GM21529 (cell line): ENCODE measurements around the gene DLGAP5.

Source experiments
- ATAC-seq: cut with Tn5 transposase; IDR thresholded peaks from one replicate; pipeline ENCODE4 v1.9.1; 2021; ENCODE audit not compliant: unreplicated experiment

The DLGAP5 gene

DNA sequence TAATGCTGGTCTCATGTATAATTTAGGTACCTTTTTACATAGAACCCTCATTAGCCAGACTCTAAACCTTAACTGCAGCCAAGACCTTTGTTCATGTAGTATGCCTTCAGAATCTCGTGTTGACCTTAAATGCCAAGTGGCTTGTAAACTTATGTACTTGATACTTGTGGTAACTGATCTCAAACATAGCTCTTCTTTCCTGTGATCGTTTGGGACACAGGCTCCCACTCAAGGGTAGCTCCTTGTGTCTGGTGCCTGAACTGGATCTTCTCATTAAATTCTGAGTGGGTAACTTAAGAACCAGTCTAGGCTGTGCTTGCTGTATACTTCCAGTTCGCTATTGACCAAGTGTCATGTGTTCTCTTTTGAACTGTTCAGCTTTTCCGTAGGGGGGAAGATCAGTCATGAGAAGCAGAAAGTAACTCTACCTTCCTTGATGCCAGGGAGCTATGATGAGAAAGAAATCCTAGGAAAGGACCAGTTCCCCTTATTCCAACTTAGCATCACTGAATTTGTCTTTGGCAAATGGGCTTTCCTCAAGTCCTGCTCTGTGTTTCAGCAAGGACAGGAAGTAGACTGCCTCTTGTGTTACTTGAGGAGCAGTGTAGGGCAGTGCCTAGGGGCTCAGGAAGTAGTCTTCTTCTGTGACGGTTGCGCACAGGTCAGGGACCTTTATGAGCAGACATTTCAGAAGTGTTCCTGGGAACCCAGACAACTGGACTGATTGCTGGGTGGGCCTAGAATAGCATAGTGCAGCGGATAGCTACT lies 59.8 kb downstream of the DLGAP5 start:
- ATAC-seq: no peak

- ATAC-seq: no peak
These were observed 61.2 kb downstream of the DLGAP5 start for GRCh38 chr14:55130196-55130550.

GRCh38 chr14:55129428-55130195 lies 61.8 kb downstream of the DLGAP5 start:
- peak; percentile 60 for ATAC-seq

GRCh38 chr14:55129086-55129427 lies 62.3 kb downstream of the DLGAP5 start, which contains the start of gene LGALS3:
Gene LGALS3 (plus strand): TSS chr14:55129252. CDS start chr14:55137374, 8,122 bp downstream.
- peak; percentile 67 for ATAC-seq

DNA sequence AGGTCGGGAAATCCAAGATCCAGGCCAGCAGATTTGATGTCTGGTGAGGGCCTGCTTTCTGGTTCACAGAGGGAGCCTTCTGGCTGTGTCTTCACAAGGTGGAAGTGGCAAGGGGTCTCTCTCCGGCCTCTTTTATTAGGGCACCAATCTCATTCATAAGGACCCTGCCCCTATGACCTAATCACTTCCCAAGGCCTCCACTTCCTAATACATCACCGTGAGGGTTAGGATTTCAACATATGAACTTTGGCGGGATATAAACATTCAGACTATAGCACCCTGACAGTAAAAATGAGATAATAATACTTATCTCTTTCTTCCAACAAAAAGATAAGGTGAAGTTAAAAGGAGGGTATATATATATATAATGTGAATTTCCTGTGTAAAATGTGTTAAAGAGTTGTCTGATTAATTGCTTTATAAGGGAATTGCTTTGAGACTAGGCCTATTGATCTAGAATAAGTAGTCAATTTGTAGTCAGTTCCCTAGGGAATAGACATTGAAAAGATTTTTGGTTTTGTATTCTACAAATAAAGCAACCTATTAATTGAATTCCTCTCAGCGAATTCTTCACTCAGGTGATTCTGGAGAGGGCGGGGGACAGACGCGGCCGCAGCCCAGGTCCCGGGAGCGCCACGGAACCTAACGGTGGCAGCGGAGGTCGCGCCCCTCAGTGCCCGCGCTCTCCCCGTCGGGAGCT lies 62.8 kb downstream of the DLGAP5 start:
- no peak for ATAC-seq

DNA sequence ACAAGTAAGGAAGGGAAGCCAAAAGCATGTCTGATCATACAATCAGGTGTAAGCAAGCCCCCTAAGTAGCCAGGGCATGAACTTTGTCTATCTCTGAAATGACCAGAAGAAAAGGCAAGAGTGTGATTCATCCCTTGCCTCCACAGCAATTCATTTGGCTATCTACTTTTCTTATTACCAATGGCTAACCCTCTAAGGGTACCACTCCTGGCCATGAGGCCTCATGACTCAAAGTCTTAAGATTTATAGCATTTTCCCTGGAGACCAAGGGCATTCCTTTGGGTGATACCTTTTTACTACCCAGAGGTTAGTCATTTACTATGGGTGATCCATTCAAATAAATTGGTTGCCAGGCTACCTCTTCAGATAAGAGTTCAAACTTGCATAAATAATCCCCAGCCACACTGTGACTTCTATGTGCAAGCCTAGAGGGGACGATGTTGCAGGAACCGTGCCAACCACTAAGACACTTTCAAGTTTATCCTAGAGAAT lies 63.9 kb downstream of the DLGAP5 start:
- no peak for ATAC-seq

GRCh38 chr14:55126932-55127459 lies 64.4 kb downstream of the DLGAP5 start:
- ATAC-seq: no peak

DNA sequence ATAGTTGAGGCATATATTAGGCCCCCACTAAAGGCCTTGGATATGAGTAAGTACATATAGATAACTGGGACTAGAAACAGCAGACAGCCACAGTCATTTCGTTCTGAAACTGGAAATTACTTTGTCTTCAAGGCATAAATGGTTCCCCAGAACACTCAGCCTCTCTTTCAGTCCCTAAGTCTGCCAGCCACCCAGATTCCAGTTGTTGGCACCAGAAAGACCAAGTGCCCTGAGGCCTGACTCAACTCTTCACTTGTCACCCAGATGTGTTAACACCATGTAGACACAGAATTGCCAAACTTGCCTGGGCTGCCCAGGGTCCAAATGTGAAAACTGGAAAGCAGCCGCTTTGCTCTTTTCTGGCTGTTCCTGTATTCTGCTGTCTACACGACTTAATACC lies 65.4 kb downstream of the DLGAP5 start:
- no peak for ATAC-seq

DNA sequence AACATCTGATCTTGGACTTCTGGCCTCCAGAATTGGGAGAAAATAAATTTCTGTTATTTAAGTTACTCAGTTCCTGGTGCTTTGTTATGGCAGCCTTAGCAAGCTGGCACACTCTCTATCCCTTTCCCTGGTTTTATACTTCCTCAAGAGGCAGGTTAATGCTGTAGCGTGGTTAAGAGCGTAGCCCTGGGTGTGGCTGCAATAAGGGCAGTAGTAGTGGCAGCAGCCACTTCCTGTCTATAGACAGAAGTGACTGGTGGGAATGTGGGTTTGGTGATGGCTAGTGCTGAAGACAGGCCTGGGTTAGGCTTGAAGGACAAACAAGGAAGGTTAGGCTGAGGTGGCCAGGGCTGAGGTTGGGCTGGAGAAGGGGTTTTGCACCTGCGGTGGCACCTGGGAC lies 66.0 kb downstream of the DLGAP5 start:
- ATAC-seq: no peak

GRCh38 chr14:55124774-55125386 lies 66.5 kb downstream of the DLGAP5 start:
- ATAC-seq: no peak

GRCh38 chr14:55123852-55124639 lies 67.3 kb downstream of the DLGAP5 start:
- no peak for ATAC-seq

DNA sequence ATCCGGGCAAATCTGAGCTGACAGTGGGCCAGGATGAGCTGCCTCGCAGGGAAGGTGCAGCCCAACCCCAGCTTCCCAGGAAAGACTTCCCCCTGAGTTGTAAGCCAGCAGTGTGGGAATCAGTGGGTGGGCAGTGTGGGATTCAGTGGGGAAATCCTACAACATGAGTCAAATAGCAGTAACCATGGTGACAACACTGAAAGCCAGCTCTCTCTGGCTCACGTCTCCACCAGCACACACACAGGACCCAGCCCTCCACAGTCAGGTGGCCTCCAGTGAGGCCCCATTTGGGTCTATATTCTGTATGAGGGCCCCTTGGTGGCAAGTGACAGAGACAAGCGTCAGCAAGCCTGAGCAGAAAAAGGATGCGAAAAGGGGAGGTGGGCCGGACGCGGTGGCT lies 68.3 kb downstream of the DLGAP5 start:
- ATAC-seq: no peak

- no peak for ATAC-seq
These were observed 68.9 kb downstream of the DLGAP5 start for GRCh38 chr14:55122440-55122986.

- no peak for ATAC-seq
These were observed 69.6 kb downstream of the DLGAP5 start for GRCh38 chr14:55121628-55122439.

- no peak for ATAC-seq
These were observed 70.6 kb downstream of the DLGAP5 start for GRCh38 chr14:55120571-55121495.

DNA sequence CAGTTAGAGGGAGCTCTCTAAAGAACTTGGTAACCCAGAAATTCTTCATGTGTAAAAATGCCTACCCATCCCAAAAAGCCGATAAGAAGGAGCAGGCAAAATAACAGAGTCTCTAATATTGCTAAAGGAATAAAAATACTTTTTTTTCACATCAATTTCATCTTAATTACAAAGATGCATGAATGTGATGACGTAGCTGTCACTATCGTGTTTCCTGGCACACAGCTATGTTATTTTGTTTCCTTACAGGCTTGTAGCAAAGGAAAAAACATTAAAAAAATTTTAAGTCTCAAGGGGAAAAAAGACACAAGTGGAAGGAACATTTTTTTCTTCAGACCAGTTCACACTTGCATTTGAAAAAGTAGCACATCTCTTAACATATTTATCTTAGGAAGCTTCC lies 72.6 kb downstream of the DLGAP5 start:
- no peak for ATAC-seq

GRCh38 chr14:55117803-55118441 lies 73.5 kb downstream of the DLGAP5 start:
- ATAC-seq: no peak
